GM19099 (cell line): ENCODE data around the gene MRTO4.

Experiments
- POLR2A ChIP-seq: IDR thresholded peaks from 3 replicates; pipeline ENCODE4 v1.6.1; 2011; ENCODE audit warnings: low read depth; ENCODE audit not compliant: insufficient read length; ENCODE audit errors: extremely low read depth

MRTO4 gene

GRCh38 chr1:19300211-19300610 lies 48.6 kb downstream of the MRTO4 start:
- TF ChIP-seq POLR2A, result no peak

GRCh38 chr1:19305880-19306279 lies 54.3 kb downstream of the MRTO4 start:
- no peak for TF ChIP-seq POLR2A

- no peak for TF ChIP-seq POLR2A
Measured at GRCh38 chr1:19306941-19307340, 55.3 kb downstream of the MRTO4 start.

GRCh38 chr1:19307794-19308508 lies 56.3 kb downstream of the MRTO4 start:
- TF ChIP-seq POLR2A, result no peak

GRCh38 chr1:19308509-19308907 lies 56.9 kb downstream of the MRTO4 start:
- no peak for TF ChIP-seq POLR2A

- TF ChIP-seq POLR2A, result no peak
Measured at GRCh38 chr1:19309123-19309813, 57.7 kb downstream of the MRTO4 start.
